H7 (cell line): ENCODE data around the gene MPPED1. TPM values are rescaled to one million over a fixed set of nuclear protein-coding genes. Genes with fewer than 3 reads are reported as not detected.
A peak's percentile ranks its signal among the peaks of the same experiment; 100 is the strongest.

Experiments used
- DNase-seq: peaks from one replicate; pipeline ENCODE4 v3.0.0; 2012
- H3K27me3 ChIP-seq: 2 replicates; pipeline ENCODE4 v1.6.0; 2011; ENCODE audit warnings: mild to moderate bottlenecking, low read length; ENCODE audit not compliant: control insufficient read depth, insufficient read depth
- H3K36me3 ChIP-seq: replicated peaks from 2 replicates; pipeline ENCODE4 v1.5.1; 2011; ENCODE audit warnings: low read length; ENCODE audit not compliant: control insufficient read depth, insufficient read depth
- H3K4me3 ChIP-seq: 2 replicates; pipeline ENCODE4 v1.5.1; 2011; ENCODE audit warnings: low read depth, mild to moderate bottlenecking, control low read depth, low read length, moderate library complexity; ENCODE audit not compliant: insufficient read depth
- total RNA-seq: library from RNA; depleted of rRNA; stranded (reverse); fragments of >200 nt; shearing (Covaris generic); gene quantifications from 2 replicates; pipeline ENCODE4 v1.2.3, GENCODE V29; 2014

Gene MPPED1
- total RNA-seq, 1 experiment from 2014 or later = 1.2 TPM

- no peak for DNase-seq
- Histone ChIP-seq H3K27me3 (no peaks in the 10 kb centered on the region; the same call in 1 of the 2 replicates), H3K36me3 (no peaks in the 10 kb centered on the region), H3K4me3 (no peak overlapping the region)
Measured at GRCh38 chr22:43387815-43388214, 24.0 kb upstream of the MPPED1 start.

DNA sequence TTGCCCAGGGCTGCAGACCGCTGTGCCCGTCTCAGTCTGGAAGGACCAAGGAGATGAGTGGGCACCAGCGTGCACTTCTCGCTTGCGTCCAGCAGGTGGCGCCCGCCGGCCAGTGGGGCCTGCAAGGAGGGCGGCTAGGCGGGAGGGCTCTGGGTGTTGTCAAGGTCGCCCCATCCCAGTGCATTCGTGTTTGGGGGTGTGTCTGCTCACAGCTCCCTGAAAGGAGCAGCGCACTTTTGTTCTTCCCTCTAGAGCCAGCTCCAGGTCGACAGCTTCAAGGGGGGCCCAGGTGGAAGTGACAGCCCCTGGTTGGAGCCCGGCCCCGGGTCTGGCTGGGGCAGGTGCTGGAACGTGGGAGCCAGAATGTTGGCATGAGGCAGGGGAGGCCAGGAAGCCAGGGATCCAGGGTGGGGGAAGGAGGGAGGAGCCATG, 23.4 kb upstream of the MPPED1 start:
- peak; percentile 97 for DNase-seq
- Histone ChIP-seq H3K27me3 (no peaks in the 10 kb centered on the region; the same call in 1 of the 2 replicates), H3K36me3 (no peaks in the 10 kb centered on the region), H3K4me3 (no peak overlapping the region)

DNA sequence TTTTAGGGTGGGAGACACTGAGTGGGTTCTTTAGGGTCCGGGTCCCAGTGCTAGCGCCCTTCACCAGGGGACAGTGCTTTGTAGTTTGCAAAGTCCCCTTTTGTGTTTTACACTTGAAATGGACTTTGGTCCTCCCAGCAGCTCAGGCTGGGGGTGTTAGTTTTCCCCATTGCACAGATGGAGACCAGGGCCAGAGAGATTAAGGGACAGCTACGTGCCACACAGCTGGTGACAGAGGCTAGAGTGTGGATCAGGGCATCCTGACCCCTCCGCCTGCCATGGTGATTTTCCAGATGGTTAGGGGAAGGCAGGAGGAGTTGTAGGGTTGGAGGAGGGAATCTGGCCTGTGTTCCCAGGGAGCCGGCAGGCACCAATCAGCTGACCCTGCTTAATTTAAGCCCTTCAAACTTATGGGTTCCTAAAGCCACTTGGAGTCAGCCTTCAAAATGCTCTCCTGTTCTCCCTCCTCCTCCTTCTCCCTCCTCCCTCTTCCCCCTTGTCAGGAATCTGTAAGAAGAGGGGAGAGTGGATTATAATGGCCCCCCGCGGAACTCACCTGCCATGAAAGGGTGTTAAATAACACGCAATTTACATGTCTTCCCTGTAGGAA, 22.5 kb upstream of the MPPED1 start:
- H3K4me3 ChIP-seq = no peak overlapping the region
- peak; percentile 52 for DNase-seq
- H3K36me3 ChIP-seq = no peaks in the 10 kb centered on the region
- H3K27me3 ChIP-seq = no peaks in the 10 kb centered on the region; the same call in 1 of the 2 replicates

GRCh38 chr22:43390166-43390565, 21.6 kb upstream of the MPPED1 start:
- Histone ChIP-seq H3K27me3 (no peaks in the 10 kb centered on the region; the same call in 1 of the 2 replicates), H3K36me3 (no peaks in the 10 kb centered on the region), H3K4me3 (no peak overlapping the region)
- DNase-seq = no peak

DNA sequence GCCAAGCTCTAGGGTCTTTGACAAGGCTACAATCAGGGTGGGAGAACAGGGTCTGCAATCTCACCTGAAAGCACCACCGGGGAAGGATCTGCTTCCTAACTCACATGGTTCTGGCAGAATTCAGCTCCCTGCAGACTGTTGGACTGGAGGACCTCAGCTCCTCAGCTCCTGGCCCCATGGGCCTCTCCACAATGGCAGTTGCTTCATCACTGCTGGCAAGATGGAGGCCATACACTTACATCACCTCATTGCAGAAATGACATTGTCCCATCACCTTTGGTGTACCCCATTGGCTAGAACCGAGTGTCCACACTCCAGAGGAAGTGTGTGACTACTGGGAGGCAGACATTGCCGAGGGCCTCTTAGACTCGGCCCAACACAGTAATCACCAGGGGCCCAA, 20.9 kb upstream of the MPPED1 start:
- H3K4me3 ChIP-seq = no peak overlapping the region
- no peaks in the 10 kb centered on the region; the same call in 1 of the 2 replicates for H3K27me3 ChIP-seq
- no peaks in the 10 kb centered on the region for H3K36me3 ChIP-seq
- no peak for DNase-seq

GRCh38 chr22:43391306-43391705, 20.5 kb upstream of the MPPED1 start:
- Histone ChIP-seq H3K4me3 (no peak overlapping the region), H3K27me3 (no peaks in the 10 kb centered on the region; the same call in 1 of the 2 replicates), H3K36me3 (no peaks in the 10 kb centered on the region)
- DNase-seq = no peak

- H3K27me3 ChIP-seq = no peaks in the 10 kb centered on the region; the same call in 1 of the 2 replicates
- no peaks in the 10 kb centered on the region for H3K36me3 ChIP-seq
- H3K4me3 ChIP-seq = no peak overlapping the region
- no peak for DNase-seq
Measured at GRCh38 chr22:43392385-43392989, 19.3 kb upstream of the MPPED1 start.

- peak; percentile 75 for DNase-seq
- H3K36me3 ChIP-seq = no peaks in the 10 kb centered on the region
Measured at GRCh38 chr22:43393132-43393843, 18.5 kb upstream of the MPPED1 start.

DNA sequence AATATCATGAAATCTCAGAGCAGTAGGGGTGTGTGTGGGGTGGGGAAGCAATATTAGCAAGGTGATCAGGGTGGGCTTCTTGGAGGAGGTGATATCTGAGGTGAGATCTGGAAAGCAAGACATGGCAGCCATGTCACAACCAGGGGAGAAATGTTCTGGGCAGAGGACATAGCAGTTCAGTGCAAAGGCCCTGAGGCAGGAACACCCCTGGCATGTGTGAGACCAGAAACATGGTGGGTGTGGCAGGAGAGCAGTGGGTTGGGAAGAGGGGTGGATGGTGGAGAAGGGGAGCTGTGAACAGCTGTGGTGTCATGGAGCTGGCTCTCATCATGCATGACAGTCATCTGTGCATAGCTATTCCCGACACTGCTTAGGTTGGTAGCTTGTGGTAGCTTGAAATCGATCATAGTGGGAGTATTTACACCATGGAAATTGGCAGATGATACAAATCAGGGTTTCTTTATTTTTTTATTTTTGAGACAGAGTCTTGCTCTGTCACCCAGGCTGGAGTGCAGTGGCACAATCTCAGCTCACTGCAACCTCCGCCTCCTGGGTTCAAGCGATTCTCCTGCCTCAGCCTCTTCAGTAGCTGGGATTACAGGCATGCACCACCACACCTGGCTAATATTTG, 17.9 kb upstream of the MPPED1 start:
- Histone ChIP-seq H3K27me3 (no peaks in the 10 kb centered on the region), H3K36me3 (no peaks in the 10 kb centered on the region), H3K4me3 (no peak overlapping the region)
- DNase-seq = peak; percentile 16

More at GRCh38 chr22:43393132-43393843, 18.5 kb upstream of the MPPED1 start:
- Histone ChIP-seq H3K27me3 (no peaks in the 10 kb centered on the region), H3K4me3 (no peak overlapping the region)

DNA sequence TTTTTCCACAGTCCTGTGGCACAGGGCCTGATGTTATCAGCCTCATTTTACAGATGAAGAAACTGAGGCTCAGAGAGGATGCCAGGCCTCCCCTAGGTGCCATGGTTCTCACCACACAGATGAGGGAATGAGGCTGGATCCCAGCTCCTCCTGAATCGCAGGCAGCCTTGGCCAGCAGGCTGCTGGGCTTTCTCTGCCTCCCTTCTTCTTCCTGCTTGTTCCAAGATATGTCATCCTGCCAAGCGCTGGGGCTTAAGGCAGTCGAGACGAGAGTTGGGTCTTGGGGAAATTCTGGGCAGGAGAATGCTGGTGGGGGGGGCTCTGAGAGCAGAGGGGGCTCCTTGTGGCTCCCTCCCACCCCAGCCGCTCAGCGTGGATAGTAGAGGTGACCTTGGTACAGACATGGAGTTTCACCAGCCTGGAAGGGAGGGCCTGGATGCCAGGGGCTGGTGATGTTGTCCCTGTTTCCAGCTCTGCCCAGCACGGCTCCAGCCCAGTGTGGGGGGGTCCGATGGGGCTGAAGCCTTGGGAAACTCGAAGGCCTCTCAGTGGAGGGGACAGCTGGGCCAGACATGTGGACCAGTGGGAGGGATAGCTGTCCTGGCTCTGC, 16.6 kb upstream of the MPPED1 start:
- H3K4me3 ChIP-seq = no peak overlapping the region
- H3K36me3 ChIP-seq = no peaks in the 10 kb centered on the region
- peak; percentile 43 for DNase-seq
- H3K27me3 ChIP-seq = no peaks in the 10 kb centered on the region

GRCh38 chr22:43396321-43396933, 15.4 kb upstream of the MPPED1 start:
- peak; percentile 61 for DNase-seq
- Histone ChIP-seq H3K27me3 (no peaks in the 10 kb centered on the region), H3K36me3 (no peaks in the 10 kb centered on the region), H3K4me3 (no peak overlapping the region)

DNA sequence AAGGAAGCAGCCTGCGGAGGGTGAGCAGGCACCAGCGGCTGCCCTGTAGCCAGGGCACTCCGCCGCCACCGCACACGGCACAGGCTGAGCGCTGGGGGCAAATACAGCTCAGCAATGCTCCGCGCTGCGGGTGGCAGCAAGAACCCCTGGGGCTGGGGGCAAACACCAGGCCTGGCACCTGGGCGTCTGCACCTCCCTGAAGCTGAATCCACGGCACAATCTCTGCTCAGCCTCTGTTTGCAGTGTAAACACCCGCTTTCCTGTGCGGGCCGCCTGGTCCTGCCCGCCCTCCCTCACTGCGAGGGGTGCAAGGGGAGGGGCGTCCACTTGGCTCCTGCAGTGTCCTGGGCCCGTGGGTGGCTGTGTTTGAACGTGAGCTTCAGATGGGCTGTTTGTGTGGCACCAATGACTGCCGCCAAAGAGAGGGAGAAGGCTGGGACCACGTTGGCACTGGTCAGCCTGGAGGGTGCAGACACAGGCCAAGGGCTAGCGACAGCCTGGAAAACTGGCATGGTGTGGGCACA, 14.8 kb upstream of the MPPED1 start:
- Histone ChIP-seq H3K27me3 (no peaks in the 10 kb centered on the region), H3K36me3 (no peaks in the 10 kb centered on the region), H3K4me3 (no peak overlapping the region)
- no peak for DNase-seq

DNA sequence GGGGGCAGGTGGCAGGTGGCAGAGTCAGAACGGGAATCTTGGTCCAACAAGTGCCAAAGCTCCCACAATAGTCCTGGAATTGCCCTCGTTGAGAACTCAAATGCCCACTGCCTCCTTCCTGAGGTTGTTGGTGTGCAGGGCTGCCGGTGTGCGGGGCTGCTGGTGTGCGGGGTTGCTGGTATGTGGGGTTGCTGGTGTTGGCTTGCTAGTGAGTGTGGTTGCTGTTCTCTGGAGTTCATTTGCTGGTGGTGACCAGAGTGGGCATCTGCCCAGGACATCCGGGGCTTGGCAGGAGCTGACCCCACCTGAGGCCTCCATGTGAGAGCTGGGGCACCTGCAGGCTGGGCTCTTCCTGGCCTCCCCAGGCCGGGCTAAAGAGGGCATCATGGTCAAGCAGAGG, 14.0 kb upstream of the MPPED1 start:
- DNase-seq = peak; percentile 35
- H3K36me3 ChIP-seq = no peaks in the 10 kb centered on the region
- no peaks in the 10 kb centered on the region for H3K27me3 ChIP-seq
- no peak overlapping the region for H3K4me3 ChIP-seq

GRCh38 chr22:43398246-43398645, 13.6 kb upstream of the MPPED1 start:
- H3K27me3 ChIP-seq = no peaks in the 10 kb centered on the region
- peak; percentile 57 for DNase-seq
- H3K36me3 ChIP-seq = no peaks in the 10 kb centered on the region
- H3K4me3 ChIP-seq = no peak overlapping the region
